Measurements from ENCODE around the gene ZNF423. TPM values are rescaled to one million over a fixed set of nuclear protein-coding genes. Genes with fewer than 3 reads are reported as not detected.

ZNF423 gene
- total and polyA plus RNA-seq, 2 experiments from 2014 or later: 14.9 to 41.8 TPM

- TF ChIP-seq ZNF462 (CRISPR knock-in tag; IDR thresholded peaks at IDR 0.05) (no peak), CREB1 (CRISPR knock-in tag; IDR thresholded peaks at IDR 0.05; ENCODE audit: low read depth) (no peak), NANOG (IDR thresholded peaks at IDR 0.05; ENCODE audit: borderline replicate concordance) (no peak), ZNF331 (CRISPR knock-in tag; IDR thresholded peaks at IDR 0.05; ENCODE audit: low read depth) (no peak)
Observed at GRCh38 chr16:49637933-49638672, 217.8 kb downstream of the ZNF423 start (continued).

GRCh38 chr16:49637511-49637910 is 218.4 kb downstream of the ZNF423 start:
- peaks cover 44% of the 10 kb centered on the region for H3K4me1 Mint-ChIP-seq
- Histone ChIP-seq H3K79me2 (replicated peaks; ENCODE audit: insufficient read depth) (no peaks in the 10 kb centered on the region), H3K4me1 (ENCODE audit: insufficient read depth) (peaks cover 26% of the 10 kb centered on the region), H2AFZ (no peak overlapping the region), H3K27me3 (ENCODE audit: insufficient read depth) (no peaks in the 10 kb centered on the region), H3F3A (replicated peaks; ENCODE audit: low read depth) (no peaks in the 10 kb centered on the region), H3K4me2 (no peak overlapping the region), H3K27ac (ENCODE audit: low read depth) (no peak overlapping the region), H3K4me3 (no peak overlapping the region), H3K36me3 (ENCODE audit: insufficient read depth) (no peaks in the 10 kb centered on the region), H4K20me1 (replicated peaks; ENCODE audit: insufficient read depth) (no peaks in the 10 kb centered on the region; the same call in 1 of the 2 replicates), H3K9me2 (ENCODE audit: insufficient read depth) (no peaks in the 10 kb centered on the region)
- DNase-seq (ENCODE audit: low spot score): no peak
- H3K27ac Mint-ChIP-seq: no peak overlapping the region
- H3K27me3 Mint-ChIP-seq (ENCODE audit: insufficient read depth, low read depth, poor library complexity): peaks cover 19% of the 10 kb centered on the region
- ATAC-seq: no peak
- peaks cover 34% of the 10 kb centered on the region for H3K36me3 Mint-ChIP-seq (ENCODE audit: low read depth)
- no peak overlapping the region for H3K4me3 Mint-ChIP-seq
- TF ChIP-seq EZH2 (IDR thresholded peaks at IDR 0.05; ENCODE audit: low read depth, unreplicated experiment) (no peak), STAT1 (IDR thresholded peaks at IDR 0.05; ENCODE audit: unreplicated experiment) (no peak), REST (IDR thresholded peaks at IDR 0.05; ENCODE audit: unreplicated experiment) (no peak)
- peaks cover 2% of the 10 kb centered on the region; the same call in 1 of the 3 replicates for H3K9me3 Mint-ChIP-seq
